K562 (cell line): ENCODE measurements around the gene NR6A1.

Source experiments
- FOXA3 ChIP-seq, 2 experiments: fragments of 450-650 bp in 1 of 2; sonication (generic) in 1 of 2; formaldehyde crosslinking; IDR thresholded peaks in 1 of 2; conservative IDR thresholded peaks in 1 of 2; 2 replicates each; pipeline versions ENCODE4 v1.4.0 to v1.8.0; 2020 to 2022; ENCODE audit warnings: mild to moderate bottlenecking in 2 of 2, missing genetic modification reagents in 1 of 2
- HNRNPK ChIP-seq: fragments of 200-400 bp; formaldehyde crosslinking; IDR thresholded peaks from one replicate; pipeline ENCODE4 v1.6.1; 2018; ENCODE audit warnings: mild to moderate bottlenecking, low read depth, low read length; ENCODE audit not compliant: poor library complexity, severe bottlenecking
- NCOA2 ChIP-seq, 2 experiments: fragments of 450-650 bp; IDR thresholded peaks; 2 replicates each; pipeline ENCODE4 v1.6.1; 2018; ENCODE audit warnings: mild to moderate bottlenecking in 2 of 2, moderate library complexity in 1 of 2; ENCODE audit not compliant: partially characterized antibody in 2 of 2
- POLR2A ChIP-seq: fragments of 450-650 bp; conservative IDR thresholded peaks from 2 replicates; pipeline ENCODE4 v1.6.1; 2016
- RFX7 ChIP-seq: fragments of 250-450 bp; sonication (Bioruptor Pico); IDR thresholded peaks from 2 replicates; pipeline ENCODE4 v1.5.1; 2021; ENCODE audit warnings: mild to moderate bottlenecking
- SLC30A9 ChIP-seq: fragments of 250-450 bp; sonication (Bioruptor Pico); IDR thresholded peaks from 2 replicates; pipeline ENCODE4 v1.8.0; 2022; ENCODE audit warnings: mild to moderate bottlenecking, moderate library complexity
- SMARCA4 ChIP-seq: fragments of 450-650 bp; IDR thresholded peaks from 2 replicates; pipeline ENCODE4 v1.6.1; 2016
- TAF9B ChIP-seq: fragments of 450-650 bp; IDR thresholded peaks from 2 replicates; pipeline ENCODE4 v1.6.1; 2018; ENCODE audit warnings: mild to moderate bottlenecking; ENCODE audit not compliant: partially characterized antibody
- TF ChIP-seq, protein P1 (sequence below): sonication (generic); formaldehyde crosslinking; IDR thresholded peaks from 2 replicates; pipeline ENCODE4 v1.8.1; 2023; ENCODE audit warnings: mild to moderate bottlenecking, missing genetic modification reagents
- TF ChIP-seq, protein P2 (sequence below): fragments of 250-450 bp; sonication (Bioruptor Pico); IDR thresholded peaks from 2 replicates; pipeline ENCODE4 v1.8.0; 2022; ENCODE audit warnings: inconsistent platforms, mild to moderate bottlenecking, moderate library complexity, borderline replicate concordance

DNA sequence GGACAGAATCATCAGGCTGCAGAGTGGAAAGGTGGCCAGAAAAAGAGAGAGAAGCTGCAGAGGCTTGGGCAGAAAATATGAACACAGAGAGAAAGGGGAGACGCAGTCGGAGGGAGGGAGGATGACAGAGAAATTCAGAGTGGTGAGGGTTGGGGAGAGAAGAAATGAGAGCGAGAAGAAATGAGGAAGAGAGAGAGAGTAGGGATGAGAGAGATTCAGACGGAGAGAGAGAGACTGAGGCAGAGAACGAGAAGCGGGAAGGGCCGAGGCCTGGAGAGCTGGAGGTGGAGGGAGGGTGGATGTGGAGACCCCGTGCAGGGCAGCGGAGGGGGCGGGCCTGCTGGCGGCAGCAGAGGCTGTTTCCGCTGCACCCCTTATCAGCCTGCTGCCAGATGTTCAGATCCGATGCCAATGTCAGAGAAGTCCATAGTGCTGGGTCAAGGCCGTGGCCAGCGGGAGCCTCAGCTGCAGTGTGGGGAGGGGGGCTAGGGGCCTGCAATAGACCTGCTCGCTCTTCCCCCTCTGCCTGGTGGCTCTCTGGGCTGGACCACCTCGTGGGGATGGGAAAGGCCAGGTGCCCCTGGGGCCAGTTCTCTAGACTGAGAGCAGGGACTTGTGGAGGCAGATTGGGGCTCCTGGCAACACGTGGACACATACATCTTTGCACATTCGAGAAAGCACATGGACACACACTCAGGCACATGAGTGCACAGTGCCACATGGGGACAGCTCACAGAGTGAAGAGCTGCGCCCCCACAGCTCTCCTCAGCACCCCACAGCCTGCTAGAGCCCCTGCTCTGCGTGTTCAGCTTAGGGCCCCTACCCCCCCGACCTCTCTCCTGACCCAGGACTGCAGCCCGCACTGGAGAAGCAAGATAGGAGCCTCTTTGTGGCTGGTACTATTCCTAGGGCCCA, 259.0 kb downstream of the NR6A1 start:
- TF ChIP-seq POLR2A (0 out of 2 replicates have a peak, but pooled peaks have one; percentile 25), FOXA3 (CRISPR knock-in tag; conservative IDR thresholded peaks at IDR 0.05 in 1 of 2, IDR thresholded peaks at IDR 0.05 in 1 of 2) (no peak), NCOA2 (IDR thresholded peaks at IDR 0.05; ENCODE audit: partially characterized antibody in 2 of 2) (no peak), SLC30A9 (CRISPR knock-in tag) (no peak), RFX7 (CRISPR knock-in tag) (no peak), HNRNPK (no peak), TAF9B (no peak), SMARCA4 (0 out of 2 replicates have a peak, but pooled peaks have one; percentile 22)
- TF ChIP-seq, protein P1, sequence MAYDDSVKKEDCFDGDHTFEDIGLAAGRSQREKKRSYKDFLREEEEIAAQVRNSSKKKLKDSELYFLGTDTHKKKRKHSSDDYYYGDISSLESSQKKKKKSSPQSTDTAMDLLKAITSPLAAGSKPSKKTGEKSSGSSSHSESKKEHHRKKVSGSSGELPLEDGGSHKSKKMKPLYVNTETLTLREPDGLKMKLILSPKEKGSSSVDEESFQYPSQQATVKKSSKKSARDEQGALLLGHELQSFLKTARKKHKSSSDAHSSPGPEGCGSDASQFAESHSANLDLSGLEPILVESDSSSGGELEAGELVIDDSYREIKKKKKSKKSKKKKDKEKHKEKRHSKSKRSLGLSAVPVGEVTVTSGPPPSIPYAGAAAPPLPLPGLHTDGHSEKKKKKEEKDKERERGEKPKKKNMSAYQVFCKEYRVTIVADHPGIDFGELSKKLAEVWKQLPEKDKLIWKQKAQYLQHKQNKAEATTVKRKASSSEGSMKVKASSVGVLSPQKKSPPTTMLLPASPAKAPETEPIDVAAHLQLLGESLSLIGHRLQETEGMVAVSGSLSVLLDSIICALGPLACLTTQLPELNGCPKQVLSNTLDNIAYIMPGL (CRISPR knock-in tag), result no peak
- TF ChIP-seq, protein P2, sequence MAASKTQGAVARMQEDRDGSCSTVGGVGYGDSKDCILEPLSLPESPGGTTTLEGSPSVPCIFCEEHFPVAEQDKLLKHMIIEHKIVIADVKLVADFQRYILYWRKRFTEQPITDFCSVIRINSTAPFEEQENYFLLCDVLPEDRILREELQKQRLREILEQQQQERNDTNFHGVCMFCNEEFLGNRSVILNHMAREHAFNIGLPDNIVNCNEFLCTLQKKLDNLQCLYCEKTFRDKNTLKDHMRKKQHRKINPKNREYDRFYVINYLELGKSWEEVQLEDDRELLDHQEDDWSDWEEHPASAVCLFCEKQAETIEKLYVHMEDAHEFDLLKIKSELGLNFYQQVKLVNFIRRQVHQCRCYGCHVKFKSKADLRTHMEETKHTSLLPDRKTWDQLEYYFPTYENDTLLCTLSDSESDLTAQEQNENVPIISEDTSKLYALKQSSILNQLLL (CRISPR knock-in tag), result no peak
